Mesenteric fat pad (tissue), 1 donor: ENCODE data around the gene SYT3. TPM values are rescaled to one million over a fixed set of nuclear protein-coding genes. Genes with fewer than 3 reads are reported as not detected.
"Not testable (repeated sequence)": the region's sequence is repeated elsewhere in the genome, so short reads cannot be mapped to it uniquely, and the experiment has no call there.

Experiments used
- DNase-seq: peaks from one replicate; pipeline ENCODE4 v3.0.0-alpha.2; 2020; ENCODE audit warnings: low spot score
- total RNA-seq: library from RNA; stranded (reverse); fragmentation: NEBNext Ultra II Directional; extraction: Animal tissue kit (Norgen Biotek cat#: 25700); gene quantifications from one replicate; pipeline ENCODE4 v1.2.1, GENCODE V29; 2021
- donor health status: DM: yes; HTN: yes; CAD: no.

The SYT3 gene
- total RNA-seq, 1 donor from 2014 or later: 0.51 TPM

- DNase-seq: no peak
These were observed 687 bp upstream of the SYT3 start for GRCh38 chr19:50640368-50640767.

GRCh38 chr19:50638600-50638999, 1.1 kb downstream of the SYT3 start:
- no peak for DNase-seq

- DNase-seq: no peak
These were observed 3.2 kb downstream of the SYT3 start for GRCh38 chr19:50636317-50637085.

GRCh38 chr19:50633973-50634372, 5.7 kb downstream of the SYT3 start:
- no peak for DNase-seq

- DNase-seq: no peak
These were observed 6.3 kb downstream of the SYT3 start for GRCh38 chr19:50633359-50633758.

GRCh38 chr19:50632151-50632835, 7.4 kb downstream of the SYT3 start:
- DNase-seq: no peak

- no peak for DNase-seq
These were observed 9.9 kb downstream of the SYT3 start for GRCh38 chr19:50629801-50630200.

DNA sequence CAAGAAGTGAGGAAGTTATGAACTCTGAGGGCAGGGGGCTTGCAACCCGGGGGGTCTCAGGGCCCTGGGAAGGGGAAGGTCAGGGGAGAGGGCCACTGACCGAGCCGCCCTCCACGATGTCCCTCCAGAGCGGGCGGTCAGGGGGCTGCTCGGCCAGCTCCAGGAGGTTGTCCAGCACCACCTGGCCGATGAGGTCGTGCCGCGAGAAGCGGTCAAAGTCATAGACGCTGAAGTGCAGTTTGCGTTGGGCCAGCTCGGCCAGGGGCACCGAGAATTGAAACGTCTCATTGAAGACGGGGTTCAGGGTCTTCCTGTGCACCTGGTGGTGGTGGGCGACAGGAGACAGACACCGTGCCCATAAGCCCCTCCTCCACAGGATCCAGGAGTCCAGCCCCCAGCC, 10.5 kb downstream of the SYT3 start:
- DNase-seq: no peak

DNA sequence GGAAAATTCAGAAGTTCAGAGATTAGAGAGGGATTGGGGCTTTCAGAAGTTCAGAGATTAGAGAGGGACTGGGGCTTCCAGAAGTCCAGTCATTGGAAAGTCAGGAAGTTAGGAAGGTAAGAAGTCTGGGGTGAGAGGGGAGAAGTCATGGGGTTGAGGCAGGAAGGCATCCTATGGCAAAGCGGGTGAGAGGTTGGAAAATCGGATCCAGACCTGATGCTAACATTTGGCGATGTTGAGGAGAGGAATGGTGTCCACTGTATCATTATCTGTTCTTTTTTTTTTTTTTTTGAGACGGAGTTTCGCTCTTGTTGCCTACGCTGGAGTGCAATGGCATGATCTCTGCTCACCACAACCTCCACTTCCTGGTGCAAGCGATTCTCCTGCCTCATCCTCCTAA, 11.1 kb downstream of the SYT3 start:
- no peak for DNase-seq

GRCh38 chr19:50628146-50628545, 11.5 kb downstream of the SYT3 start:
- DNase-seq: no peak

- DNase-seq: no peak
These were observed 12.9 kb downstream of the SYT3 start for GRCh38 chr19:50626795-50627194.

DNA sequence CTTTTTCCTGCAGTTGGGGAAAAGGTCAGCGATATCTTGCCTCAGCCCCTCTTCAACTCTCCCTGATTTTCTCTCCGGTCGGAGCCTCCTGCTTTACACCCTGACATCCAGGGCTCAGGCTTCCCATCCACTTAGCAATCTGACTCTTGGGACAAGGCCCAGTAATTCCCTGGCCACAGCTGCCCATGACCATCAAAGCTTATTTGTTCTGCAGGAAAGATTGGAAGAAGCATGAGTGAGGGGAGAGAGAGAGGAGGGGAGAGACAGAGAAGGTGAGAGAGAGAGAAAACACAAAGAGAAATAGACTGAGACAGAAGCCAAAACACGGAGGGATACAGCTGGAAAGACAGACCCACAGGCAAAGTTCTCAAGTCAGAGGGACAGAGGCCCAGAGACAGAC, 13.7 kb downstream of the SYT3 start:
- DNase-seq: no peak

DNA sequence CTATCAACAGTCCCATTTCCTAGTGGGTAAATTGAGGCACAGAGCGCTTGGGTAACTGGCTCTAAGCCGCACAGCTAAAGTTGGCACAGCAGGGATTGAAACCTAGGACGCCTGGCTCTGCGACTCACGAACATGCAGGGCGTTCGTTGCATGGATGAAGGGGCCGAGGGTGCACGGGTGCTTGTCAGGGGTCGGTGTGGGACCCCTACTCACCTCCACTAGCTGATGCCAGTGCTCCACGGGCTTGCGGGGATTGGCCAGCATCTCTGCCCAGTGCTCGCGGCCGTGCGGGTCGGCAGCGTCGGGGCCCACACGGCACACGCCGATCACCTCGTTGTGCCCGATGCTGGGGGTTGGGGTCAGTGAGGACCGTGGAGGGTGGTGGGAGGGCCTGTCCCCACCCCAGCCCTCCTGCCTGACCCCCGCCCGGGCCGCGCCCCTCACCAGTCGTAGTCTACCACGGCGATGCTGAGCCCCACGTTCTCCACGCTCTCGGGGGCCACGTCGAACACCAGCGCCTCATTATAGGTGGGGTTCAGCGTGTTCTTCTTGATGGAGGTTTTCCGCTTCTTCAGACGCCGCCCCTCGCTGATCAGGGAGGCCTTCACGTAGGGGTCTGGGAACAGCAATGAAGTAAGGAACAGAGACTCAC, 14.6 kb downstream of the SYT3 start:
- no peak for DNase-seq

- peak; percentile 30 for DNase-seq
These were observed 19.2 kb downstream of the SYT3 start for GRCh38 chr19:50620394-50620906.

- not testable (repeated sequence) for DNase-seq
These were observed 20.5 kb downstream of the SYT3 start for GRCh38 chr19:50619184-50619583.

DNA sequence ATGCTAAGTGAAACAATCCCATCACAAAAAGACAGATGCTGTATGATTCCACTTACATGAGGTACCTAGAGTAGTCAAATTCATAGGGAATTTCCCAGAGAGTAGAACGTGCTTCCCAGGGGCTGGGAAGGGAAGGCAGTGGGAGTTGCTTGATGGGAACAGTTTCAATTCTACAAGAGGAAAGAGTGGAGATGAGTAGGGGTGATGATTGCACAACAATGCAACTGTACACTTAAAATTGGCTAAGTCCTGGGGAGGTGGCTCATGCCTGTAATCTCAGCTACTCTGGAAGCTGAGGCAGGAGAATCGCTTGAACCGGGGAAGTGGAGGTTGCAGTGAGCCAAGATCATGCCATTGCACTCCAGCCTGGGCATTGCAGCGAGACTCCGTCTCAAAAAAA, 21.3 kb downstream of the SYT3 start:
- not testable (repeated sequence) for DNase-seq

DNA sequence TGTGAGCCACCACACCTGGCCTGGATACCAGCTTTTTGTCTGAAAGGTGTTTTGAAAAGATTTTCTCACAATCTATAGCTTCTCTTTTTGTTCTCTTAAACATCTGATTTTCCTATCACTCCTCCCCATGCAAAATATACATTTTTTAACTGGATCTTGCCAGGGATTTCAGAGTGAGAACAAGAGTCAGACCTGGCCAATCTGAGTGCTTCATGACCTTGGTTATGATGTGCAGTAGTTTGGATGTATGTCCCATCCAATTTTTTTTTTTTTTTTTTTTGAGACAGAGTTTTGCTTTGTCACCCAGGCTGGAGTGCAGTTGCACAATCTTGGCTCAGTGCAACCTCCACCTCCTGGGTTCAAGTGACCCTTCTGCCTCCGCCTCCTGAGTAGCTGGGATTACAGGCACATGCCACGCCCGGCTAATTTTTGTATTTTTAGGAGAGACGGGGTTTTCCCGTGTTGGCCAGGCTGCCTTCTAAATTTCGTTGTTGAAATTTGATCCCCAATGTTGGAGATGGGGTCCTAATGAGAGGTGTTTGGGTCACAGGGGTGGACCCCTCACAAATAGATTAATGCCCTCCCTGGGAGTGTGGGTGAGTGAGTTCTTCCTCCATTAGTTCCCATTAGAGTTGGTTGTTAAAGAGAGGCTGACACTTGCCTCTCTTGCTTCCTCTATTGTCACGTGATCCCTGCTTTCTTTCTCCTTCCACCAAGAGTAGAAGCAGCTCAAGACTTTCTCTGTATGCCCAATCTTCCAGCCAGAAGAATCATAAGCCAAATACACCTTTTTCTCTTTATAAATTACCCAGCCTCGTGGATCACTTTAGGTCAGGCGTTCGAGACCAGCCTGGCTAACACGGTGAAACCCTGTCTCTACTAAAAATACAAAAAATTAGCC, 26.9 kb downstream of the SYT3 start:
- not testable (repeated sequence) for DNase-seq

DNA sequence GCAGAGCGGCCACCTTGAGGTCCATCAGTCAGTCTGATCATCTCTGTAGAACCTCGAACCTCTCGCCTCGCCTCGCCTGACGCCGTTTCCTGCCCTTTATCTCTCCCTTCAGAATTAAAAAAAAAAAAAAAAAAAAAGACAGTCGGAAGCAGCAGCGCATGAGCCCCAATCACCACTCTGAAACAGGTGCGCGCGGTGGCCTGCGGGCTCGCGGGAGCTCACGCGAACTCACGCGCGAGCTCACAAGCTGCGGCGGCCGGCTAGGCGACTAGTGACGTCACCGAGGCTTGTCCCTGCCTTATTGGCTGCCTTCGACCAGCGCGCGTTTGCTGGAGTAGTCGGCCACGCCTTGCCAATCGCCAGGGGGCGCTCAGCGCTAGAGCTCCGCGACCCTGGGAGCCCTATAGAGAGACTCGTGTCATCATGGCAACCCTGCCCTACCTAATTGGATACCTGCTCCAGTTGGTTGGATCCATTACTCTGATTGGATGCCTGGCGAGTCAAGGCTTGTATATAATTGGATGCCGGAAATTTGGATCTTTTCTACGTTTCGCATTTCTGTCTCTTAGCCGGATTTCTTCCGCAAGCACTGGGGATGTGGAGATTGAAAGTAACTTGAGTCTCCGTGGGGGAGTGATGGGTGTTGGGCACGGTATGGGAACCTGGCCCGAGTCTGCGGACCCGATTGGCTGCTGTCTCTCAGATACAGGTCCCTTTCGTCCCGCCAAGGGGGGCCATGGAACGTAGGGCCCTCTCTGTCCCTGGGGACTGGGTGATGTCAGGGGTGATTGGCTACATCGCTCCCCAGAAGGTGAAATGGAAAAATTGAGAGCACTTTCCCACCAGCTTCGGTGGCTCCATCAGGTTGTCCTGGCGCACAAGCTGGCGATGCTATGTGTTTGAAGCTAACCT, 31.6 kb downstream of the SYT3 start:
- DNase-seq: peak; percentile 90

GRCh38 chr19:50607388-50607787, 32.3 kb downstream of the SYT3 start:
- peak; percentile 53 for DNase-seq
